ENCODE results near the gene CLEC10A.

CLEC10A gene

DNA sequence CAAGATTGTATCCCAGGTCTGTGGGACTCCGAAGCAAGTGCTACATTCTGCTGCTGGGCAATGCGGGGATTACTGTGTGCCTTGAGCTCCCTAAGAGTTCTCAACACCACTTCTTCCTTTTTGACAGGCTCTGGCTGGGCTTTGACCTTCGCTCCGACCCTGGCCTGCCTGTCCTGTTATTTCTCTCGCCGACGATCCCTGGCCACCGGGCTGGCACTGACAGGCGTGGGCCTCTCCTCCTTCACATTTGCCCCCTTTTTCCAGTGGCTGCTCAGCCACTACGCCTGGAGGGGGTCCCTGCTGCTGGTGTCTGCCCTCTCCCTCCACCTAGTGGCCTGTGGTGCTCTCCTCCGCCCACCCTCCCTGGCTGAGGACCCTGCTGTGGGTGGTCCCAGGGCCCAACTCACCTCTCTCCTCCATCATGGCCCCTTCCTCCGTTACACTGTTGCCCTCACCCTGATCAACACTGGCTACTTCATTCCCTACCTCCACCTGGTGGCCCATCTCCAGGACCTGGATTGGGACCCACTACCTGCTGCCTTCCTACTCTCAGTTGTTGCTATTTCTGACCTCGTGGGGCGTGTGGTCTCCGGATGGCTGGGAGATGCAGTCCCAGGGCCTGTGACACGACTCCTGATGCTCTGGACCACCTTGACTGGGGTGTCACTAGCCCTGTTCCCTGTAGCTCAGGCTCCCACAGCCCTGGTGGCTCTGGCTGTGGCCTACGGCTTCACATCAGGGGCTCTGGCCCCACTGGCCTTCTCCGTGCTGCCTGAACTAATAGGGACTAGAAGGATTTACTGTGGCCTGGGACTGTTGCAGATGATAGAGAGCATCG is 41.8 kb downstream of the CLEC10A start:
- DNase-seq: no peak

DNA sequence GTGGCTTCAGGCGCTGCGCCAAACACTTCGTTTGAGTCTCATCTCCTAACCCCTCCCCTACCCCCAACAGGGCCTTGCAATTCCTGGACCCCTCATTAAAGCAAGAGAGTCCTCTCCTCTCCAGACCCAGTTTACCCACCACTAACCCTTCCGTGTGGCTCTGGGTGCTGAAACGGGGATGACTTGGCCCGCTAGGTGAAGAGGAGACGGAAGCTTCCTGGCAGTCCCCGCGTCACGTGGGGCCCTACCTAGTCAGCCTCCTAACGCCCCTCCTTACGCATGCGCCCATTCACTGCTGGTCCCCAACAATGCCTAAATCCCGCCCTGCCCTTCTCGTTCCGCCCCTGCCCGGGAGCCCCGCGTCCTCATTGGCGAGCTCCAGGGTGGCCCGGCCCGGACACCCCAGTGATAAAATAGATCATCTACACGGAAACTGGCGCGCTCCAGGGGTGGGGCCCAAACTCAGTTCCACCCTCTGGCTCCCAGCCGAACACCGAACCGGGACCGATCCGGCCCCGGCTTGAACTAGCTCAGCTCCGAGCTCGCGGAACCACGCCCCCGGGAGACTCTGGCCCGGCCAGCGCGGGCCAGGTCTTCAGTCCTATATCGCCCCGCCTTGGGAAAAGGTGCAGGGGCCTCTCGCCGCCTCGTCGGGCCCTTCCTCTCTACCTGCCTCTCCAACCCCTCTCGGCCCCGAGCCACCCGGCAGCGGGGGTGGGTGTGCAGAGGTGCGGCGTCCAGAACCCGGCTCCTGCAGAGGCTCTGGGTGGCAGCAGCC is 44.3 kb downstream of the CLEC10A start, which contains the start of gene SLC16A13:
Gene SLC16A13 (plus strand): TSS at position 425 of the 778 bp plus-strand sequence. CDS start 368 bp downstream, outside the sequence.
- DNase-seq: peak; percentile 99

DNA sequence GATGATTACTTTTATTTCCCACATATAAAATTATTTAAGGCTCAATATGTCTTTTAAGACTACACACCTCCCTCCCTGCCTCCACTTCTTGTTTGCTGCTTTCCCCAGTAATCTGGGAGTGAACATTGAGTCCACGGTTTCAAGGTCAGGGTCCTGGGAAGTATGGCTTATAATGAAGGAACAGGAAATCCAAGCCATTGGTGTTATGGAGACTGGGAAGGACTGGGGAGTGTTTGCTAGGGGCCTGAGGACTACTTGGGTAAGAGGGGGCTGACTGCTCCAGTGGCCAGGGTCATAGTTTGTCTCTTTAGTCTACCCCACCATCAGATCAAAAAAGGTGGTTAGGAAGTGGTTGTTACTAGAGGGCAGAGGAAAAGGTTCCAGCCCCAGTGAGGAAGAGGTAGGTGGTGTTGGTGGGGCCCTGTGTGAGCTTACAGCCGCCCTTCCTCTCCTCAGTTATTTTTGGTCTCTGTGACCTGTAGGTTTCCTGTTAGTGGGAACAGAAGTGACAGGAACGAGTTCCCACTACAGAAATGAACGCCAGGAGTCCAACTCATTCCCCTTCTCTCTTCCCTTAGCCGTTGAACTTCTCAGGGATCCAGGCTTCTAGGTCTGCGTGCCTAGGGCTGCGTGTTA is 45.0 kb downstream of the CLEC10A start:
- peak; percentile 51 for DNase-seq

DNA sequence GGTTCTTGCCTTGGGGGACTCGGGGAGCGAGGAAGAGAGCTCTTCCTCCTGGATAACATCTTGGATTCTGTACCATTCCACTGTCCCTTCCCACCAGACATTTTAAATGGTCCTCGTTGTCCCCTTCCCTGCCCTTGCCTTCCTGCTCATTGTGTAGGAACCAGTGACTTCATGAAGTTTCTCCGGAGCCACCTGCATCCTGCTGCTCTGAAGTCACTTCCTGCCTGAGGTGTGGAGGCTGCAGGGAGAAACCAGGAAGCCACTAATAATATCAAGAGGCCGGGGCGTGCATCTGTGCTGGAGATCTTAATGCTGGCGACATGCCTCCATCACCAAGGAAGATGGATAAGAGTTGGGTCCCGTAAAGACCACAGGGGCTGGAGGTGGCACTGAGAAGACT is 50.4 kb downstream of the CLEC10A start:
- DNase-seq: peak; percentile 42

DNA sequence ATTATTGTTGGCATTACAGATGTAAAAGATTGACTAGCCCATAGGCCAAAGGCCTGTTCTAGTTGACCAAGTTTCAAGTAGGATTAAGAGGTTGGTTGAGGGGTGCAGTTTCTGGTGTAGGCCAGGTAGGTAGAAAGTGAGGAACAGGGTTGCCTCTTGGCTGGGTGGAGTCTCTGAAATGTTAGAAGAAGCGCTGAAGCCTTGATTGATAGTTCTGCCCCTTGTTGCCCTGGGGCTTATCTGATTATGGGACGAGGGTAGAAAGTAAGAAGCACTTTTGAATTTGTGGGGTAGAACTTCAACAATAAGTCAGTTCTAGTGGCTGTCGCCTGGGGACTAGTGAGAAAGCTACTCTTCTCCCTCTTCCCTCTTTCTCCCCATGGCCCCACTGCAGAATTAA is 51.0 kb downstream of the CLEC10A start:
- DNase-seq: no peak

DNA sequence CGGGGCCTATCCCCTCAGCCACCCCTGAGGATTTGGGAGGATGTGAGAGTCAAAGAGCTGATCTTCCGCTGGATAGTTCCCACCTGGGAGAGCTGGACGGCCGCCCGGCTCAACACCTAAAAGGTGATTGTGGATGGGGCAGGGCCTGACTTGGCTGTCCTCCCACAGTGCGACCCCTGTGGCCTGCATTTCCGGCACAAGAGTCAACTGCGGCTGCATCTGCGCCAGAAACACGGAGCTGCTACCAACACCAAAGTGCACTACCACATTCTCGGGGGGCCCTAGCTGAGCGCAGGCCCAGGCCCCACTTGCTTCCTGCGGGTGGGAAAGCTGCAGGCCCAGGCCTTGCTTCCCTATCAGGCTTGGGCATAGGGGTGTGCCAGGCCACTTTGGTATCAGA is 52.7 kb downstream of the CLEC10A start:
- DNase-seq: no peak

DNA sequence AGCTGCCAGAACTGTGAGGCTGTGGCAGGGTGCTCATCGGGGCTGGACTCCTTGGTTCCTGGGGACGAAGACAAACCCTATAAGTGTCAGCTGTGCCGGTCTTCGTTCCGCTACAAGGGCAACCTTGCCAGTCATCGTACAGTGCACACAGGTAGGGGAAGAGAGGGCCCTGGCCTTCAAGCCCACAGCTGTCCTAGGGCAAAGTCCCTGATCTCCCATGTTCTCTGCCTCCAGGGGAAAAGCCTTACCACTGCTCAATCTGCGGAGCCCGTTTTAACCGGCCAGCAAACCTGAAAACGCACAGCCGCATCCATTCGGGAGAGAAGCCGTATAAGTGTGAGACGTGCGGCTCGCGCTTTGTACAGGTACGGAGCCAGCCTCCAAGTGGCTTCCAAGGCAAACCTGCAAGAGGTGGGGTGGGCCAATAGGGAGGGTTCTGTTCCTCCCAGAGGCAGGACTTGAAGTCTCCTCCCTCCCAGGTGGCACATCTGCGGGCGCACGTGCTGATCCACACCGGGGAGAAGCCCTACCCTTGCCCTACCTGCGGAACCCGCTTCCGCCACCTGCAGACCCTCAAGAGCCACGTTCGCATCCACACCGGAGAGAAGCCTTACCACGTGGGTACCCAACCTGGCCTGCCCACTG is 53.5 kb downstream of the CLEC10A start:
- no peak for DNase-seq

DNA sequence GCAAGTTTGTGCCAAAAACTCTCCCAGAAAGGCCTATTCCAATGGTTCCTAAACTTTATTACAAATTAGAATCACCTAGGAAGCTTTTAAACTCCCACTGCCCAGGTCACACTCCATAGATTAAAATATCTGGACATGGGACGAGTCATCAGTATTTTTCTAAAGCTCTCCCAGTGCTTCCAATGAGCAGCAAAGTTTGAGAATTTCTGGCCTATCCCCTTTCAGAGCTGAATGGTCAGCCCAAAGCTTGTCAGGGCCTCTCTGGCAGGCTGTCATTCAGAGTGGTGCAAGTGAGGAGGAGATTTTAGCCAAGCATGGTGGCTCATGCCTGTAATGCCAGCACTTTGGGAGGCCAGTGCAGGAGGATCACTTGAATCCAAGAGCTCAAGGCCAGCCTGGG is 54.8 kb downstream of the CLEC10A start:
- DNase-seq: no peak

All from CD4-positive, alpha-beta T cell treated with Interleukin-15 for 1 hour (primary cell).